ENCODE results near the gene FGF12. TPM values are rescaled to one million over a fixed set of nuclear protein-coding genes. Genes with fewer than 3 reads are reported as not detected.

FGF12 gene
- total RNA-seq, 4 donors from 2014 or later, result 0.54 to 6.3 (median 3.9) TPM

GRCh38 chr3:192382861-192383260, 344.5 kb downstream of the FGF12 start:
- H3K27me3 ChIP-seq, result no peaks in the 10 kb centered on the region
- TF ChIP-seq POLR2A (IDR thresholded peaks at IDR 0.05), result no peak
- TF ChIP-seq, protein P1, sequence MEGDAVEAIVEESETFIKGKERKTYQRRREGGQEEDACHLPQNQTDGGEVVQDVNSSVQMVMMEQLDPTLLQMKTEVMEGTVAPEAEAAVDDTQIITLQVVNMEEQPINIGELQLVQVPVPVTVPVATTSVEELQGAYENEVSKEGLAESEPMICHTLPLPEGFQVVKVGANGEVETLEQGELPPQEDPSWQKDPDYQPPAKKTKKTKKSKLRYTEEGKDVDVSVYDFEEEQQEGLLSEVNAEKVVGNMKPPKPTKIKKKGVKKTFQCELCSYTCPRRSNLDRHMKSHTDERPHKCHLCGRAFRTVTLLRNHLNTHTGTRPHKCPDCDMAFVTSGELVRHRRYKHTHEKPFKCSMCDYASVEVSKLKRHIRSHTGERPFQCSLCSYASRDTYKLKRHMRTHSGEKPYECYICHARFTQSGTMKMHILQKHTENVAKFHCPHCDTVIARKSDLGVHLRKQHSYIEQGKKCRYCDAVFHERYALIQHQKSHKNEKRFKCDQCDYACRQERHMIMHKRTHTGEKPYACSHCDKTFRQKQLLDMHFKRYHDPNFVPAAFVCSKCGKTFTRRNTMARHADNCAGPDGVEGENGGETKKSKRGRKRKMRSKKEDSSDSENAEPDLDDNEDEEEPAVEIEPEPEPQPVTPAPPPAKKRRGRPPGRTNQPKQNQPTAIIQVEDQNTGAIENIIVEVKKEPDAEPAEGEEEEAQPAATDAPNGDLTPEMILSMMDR (IDR thresholded peaks at IDR 0.05), result no peak
- no peaks in the 10 kb centered on the region for H3K36me3 ChIP-seq
- H3K9me3 ChIP-seq, result no peaks in the 10 kb centered on the region
- H3K4me3 ChIP-seq (replicated peaks in 1 of 3), result no peak overlapping the region
- H3K27ac ChIP-seq, result no peak overlapping the region
- no peaks in the 10 kb centered on the region for H3K4me1 ChIP-seq
- DNase-seq, result no peak
- WGBS, 2 donors, result 76 to 82% methylated on average over 2 of the region's 2 CpGs
- intact Hi-C loops (cut with DNase I), result no loop called here

DNA sequence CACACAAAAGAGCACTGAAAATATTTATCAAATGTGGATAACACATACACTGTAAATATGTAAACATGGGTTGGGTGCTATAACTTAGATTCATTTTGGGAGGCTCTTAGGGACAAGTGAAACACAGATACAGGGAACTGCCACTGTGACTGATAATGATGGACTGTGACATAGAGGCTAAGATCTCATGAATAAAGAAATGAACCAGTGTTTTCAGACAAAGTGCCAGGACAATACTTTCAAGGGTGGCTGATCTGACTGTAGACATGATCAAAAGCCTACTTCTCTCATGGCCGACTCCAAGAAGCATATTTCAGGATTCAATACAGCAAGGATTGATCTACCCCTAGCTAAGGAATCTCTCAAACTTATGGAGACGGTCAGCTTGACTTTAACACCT, 353.8 kb downstream of the FGF12 start:
- Histone ChIP-seq H3K36me3 (no peaks in the 10 kb centered on the region), H3K27me3 (no peaks in the 10 kb centered on the region), H3K4me3 (replicated peaks in 1 of 3) (no peak overlapping the region), H3K4me1 (no peaks in the 10 kb centered on the region), H3K9me3 (no peaks in the 10 kb centered on the region), H3K27ac (no peak overlapping the region)
- DNase-seq, result no peak
- TF ChIP-seq, protein P1 (IDR thresholded peaks at IDR 0.05), result no peak
- no peak for TF ChIP-seq POLR2A (IDR thresholded peaks at IDR 0.05)
- intact Hi-C loops (cut with DNase I), result no loop called here
- 88 to 90% methylated on average over 2 of the region's 2 CpGs for WGBS, 2 donors

GRCh38 chr3:192373032-192373431, 354.3 kb downstream of the FGF12 start:
- intact Hi-C loops (cut with DNase I), result no loop called here
- H3K4me1 ChIP-seq, result no peaks in the 10 kb centered on the region
- WGBS, 2 donors, result 73 to 81% methylated on average over 6 of the region's 6 CpGs
- no peaks in the 10 kb centered on the region for H3K36me3 ChIP-seq
- no peak overlapping the region for H3K4me3 ChIP-seq (replicated peaks in 1 of 3)
- no peak overlapping the region for H3K27ac ChIP-seq
- no peaks in the 10 kb centered on the region for H3K9me3 ChIP-seq
- TF ChIP-seq, protein P1 (IDR thresholded peaks at IDR 0.05), result no peak
- no peak for TF ChIP-seq POLR2A (IDR thresholded peaks at IDR 0.05)
- no peak for DNase-seq
- H3K27me3 ChIP-seq, result no peaks in the 10 kb centered on the region

DNA sequence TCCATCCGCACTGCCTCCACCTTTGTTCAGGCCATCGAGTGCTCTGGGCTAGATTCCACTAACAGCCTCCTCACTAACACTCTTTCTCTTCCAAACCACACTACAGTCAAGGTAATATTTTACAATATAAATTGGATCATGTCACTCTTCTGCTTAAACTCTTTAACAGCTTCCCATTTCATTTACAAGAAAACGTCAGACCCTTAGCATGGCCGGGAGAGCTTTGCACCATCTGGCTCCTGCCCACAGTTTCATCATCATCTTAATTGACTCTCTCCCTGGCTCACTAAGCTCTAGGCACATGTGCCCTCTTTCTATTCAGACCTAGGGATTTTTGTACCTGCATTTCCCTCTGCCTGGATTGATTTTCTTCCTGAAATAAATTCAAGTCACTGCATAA, 354.7 kb downstream of the FGF12 start:
- no peak for DNase-seq
- Histone ChIP-seq H3K4me3 (replicated peaks in 1 of 3) (no peak overlapping the region), H3K4me1 (no peaks in the 10 kb centered on the region), H3K36me3 (no peaks in the 10 kb centered on the region), H3K9me3 (no peaks in the 10 kb centered on the region), H3K27ac (no peak overlapping the region), H3K27me3 (no peaks in the 10 kb centered on the region)
- intact Hi-C loops (cut with DNase I), result no loop called here
- 65 to 75% methylated on average over 4 of the region's 4 CpGs for WGBS, 2 donors
- TF ChIP-seq POLR2A (IDR thresholded peaks at IDR 0.05), result no peak
- TF ChIP-seq, protein P1 (IDR thresholded peaks at IDR 0.05), result no peak

DNA sequence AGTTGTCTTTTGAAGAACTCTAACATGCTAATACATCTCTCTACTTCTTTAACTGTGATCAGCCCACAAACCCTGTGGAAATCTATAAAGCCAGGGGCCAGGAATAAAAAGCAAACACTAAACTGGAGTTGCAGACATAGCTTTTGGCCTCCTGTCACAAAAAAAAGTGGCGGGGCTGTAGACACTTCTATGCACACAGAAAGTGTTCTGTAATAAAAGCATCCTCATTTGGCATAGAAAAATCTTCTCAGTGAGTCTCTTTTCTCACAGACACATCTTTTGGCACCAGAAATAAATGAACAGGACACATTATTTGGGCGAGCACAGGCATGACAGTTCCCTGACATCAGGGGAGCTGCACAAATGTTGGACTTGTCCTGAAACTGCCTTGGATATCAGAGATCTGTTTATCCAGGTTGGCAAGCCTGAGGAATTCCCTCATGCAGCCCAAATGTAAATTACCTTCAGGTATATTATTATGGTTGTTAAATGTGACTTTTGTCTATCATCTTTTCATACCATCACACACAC, 355.4 kb downstream of the FGF12 start:
- no peak overlapping the region for H3K27ac ChIP-seq
- H3K4me3 ChIP-seq (replicated peaks in 1 of 3), result no peak overlapping the region
- H3K36me3 ChIP-seq, result no peaks in the 10 kb centered on the region
- no peak for DNase-seq
- intact Hi-C loops (cut with DNase I), result no loop called here
- no peak for TF ChIP-seq POLR2A (IDR thresholded peaks at IDR 0.05)
- TF ChIP-seq, protein P1 (IDR thresholded peaks at IDR 0.05), result no peak
- H3K9me3 ChIP-seq, result no peaks in the 10 kb centered on the region
- H3K27me3 ChIP-seq, result no peaks in the 10 kb centered on the region
- no peaks in the 10 kb centered on the region for H3K4me1 ChIP-seq
- WGBS, 2 donors, result 75 to 83% methylated on average over 2 of the region's 2 CpGs
